ENCODE data around the gene UCN3. TPM values are rescaled to one million over a fixed set of nuclear protein-coding genes. Genes with fewer than 3 reads are reported as not detected.

The UCN3 gene
- total and polyA plus RNA-seq, 9 of the 15 experiments (the other 6 are each of a cell fraction or from before 2014, with no cell fraction given): not detected

GRCh38 chr10:5411941-5412276, 47.1 kb downstream of the UCN3 start:
- Histone ChIP-seq H3K9ac (ENCODE audit: insufficient read depth in 1 of 2, low read depth in 2 of 2, low read length in 2 of 2) (peak overlapping the region in 1 of 2 experiments; percentile 80; a peak in 2 of 4 replicates), H3K27me3 (ENCODE audit: control insufficient read depth in 2 of 2, insufficient read depth in 2 of 2, low read length in 2 of 2) (no peaks in the 10 kb centered on the region), H4K20me1 (replicated peaks; ENCODE audit: control insufficient read depth, insufficient read depth, low read length) (no peaks in the 10 kb centered on the region; the same call in 1 of the 2 replicates), H3K79me2 (ENCODE audit: control insufficient read depth, insufficient read depth, low read length) (peaks cover 49% of the 10 kb centered on the region), H2AFZ (ENCODE audit: low read depth, low read length) (peak overlapping the region; percentile 99), H3K36me3 (ENCODE audit: control insufficient read depth, insufficient read depth, low read length) (peaks cover 21% of the 10 kb centered on the region; the same call in 2 of the 3 replicates), H3K9me3 (replicated peaks; ENCODE audit: control insufficient read depth, insufficient read depth, low read depth, low read length) (no peaks in the 10 kb centered on the region; the same call in none of the 2 replicates), H3K4me1 (replicated peaks in 1 of 2; ENCODE audit: control insufficient read depth in 2 of 2, insufficient read depth in 2 of 2, low read length in 2 of 2) (peaks cover 5 to 9% of the 10 kb centered on the region in 2 experiments; a peak in 4 of 5 replicates), H3K9me1 (ENCODE audit: control insufficient read depth, insufficient read depth, low read length) (no peaks in the 10 kb centered on the region), H3K4me3 (peak overlapping the region; percentile 87), H3K27ac (ENCODE audit: extremely low read depth, low read depth, low read length) (peak overlapping the region; percentile 88), H3K4me2 (ENCODE audit: insufficient read depth, low read length) (peak overlapping the region; percentile 78)
- BruUV-seq (replicated peaks): no TSS peak
- FAIRE-seq (no peak), ATAC-seq (no peak; the same call in 2 of the 3 replicates), DNase-seq (ENCODE audit: extremely low read depth in 1 of 4, low spot score in 3 of 4) (no peak)
- ChIA-PET POLR2A (no interaction called here), CTCF (ENCODE audit: low intra/inter-chr PET ratio) (no interaction called here)
- in situ Hi-C loops (cut with MboI) (no loop called here), intact Hi-C loops (cut with micrococcal nuclease) (no loop called here)
- 0 out of 2 replicates have a peak, but pooled peaks have one; percentile 31 for TF ChIP-seq MIER1 (IDR thresholded peaks at IDR 0.05; ENCODE audit: low read depth)
- TF ChIP-seq RBM22 (IDR thresholded peaks at IDR 0.05; ENCODE audit: low read depth, low read length, poor library complexity, severe bottlenecking): no peak
- 0 out of 4 replicates have a peak, but pooled peaks of 1 of the 2 experiments have one; percentile 7 for TF ChIP-seq MNT (conservative IDR thresholded peaks at IDR 0.05)
- peak in 1 of 2 experiments; percentile 88; a peak in 3 of 4 replicates for TF ChIP-seq FOXK2 (conservative IDR thresholded peaks at IDR 0.05 in 1 of 2, IDR thresholded peaks at IDR 0.05 in 1 of 2; ENCODE audit: low read depth in 2 of 2)
- WGBS (ENCODE audit: insufficient coverage, low coverage, missing lambda C conversion rate): 9% methylated on average over 3 of the region's 3 CpGs
